IPS-20b (cell line): ENCODE results near the gene SDR42E2.

Source experiments
- H3K27ac ChIP-seq: one replicate; pipeline ENCODE4 v1.5.1; 2013; ENCODE audit warnings: low read length
- H3K27me3 ChIP-seq: 2 replicates; pipeline ENCODE4 v1.6.1; 2013; ENCODE audit warnings: mild to moderate bottlenecking, low read length, inconsistent platforms; ENCODE audit not compliant: insufficient read depth
- H3K36me3 ChIP-seq: 2 replicates; pipeline ENCODE4 v1.6.1; 2013; ENCODE audit warnings: low read depth, mild to moderate bottlenecking, inconsistent platforms, low read length, moderate library complexity; ENCODE audit not compliant: insufficient read depth
- H3K4me1 ChIP-seq: 2 replicates; pipeline ENCODE4 v1.6.1; 2013; ENCODE audit warnings: mild to moderate bottlenecking, control low read depth, inconsistent platforms, low read length, moderate library complexity; ENCODE audit not compliant: insufficient read depth
- H3K4me3 ChIP-seq: 2 replicates; pipeline ENCODE4 v1.5.1; 2013; ENCODE audit warnings: mild to moderate bottlenecking, low read length, inconsistent platforms
- H3K9ac ChIP-seq: 2 replicates; pipeline ENCODE4 v1.6.1; 2013; ENCODE audit warnings: low read depth, mild to moderate bottlenecking, inconsistent platforms, low read length, moderate library complexity
- H3K9me3 ChIP-seq: 2 replicates; pipeline ENCODE4 v1.6.1; 2013; ENCODE audit warnings: mild to moderate bottlenecking, low read depth, low read length, inconsistent platforms; ENCODE audit not compliant: insufficient read depth

Gene SDR42E2

GRCh38 chr16:22219389-22220068 lies 57.2 kb downstream of the SDR42E2 start:
- no peaks in the 10 kb centered on the region for H3K4me1 ChIP-seq
- no peaks in the 10 kb centered on the region for H3K36me3 ChIP-seq
- H3K9me3 ChIP-seq = no peaks in the 10 kb centered on the region
- no peak overlapping the region for H3K9ac ChIP-seq
- no peaks in the 10 kb centered on the region for H3K27me3 ChIP-seq
- H3K27ac ChIP-seq = no peak overlapping the region
- no peak overlapping the region for H3K4me3 ChIP-seq

- no peak overlapping the region for H3K27ac ChIP-seq
- no peaks in the 10 kb centered on the region for H3K9me3 ChIP-seq
- H3K4me3 ChIP-seq = no peak overlapping the region
- H3K27me3 ChIP-seq = no peaks in the 10 kb centered on the region
- no peaks in the 10 kb centered on the region for H3K36me3 ChIP-seq
- H3K4me1 ChIP-seq = no peaks in the 10 kb centered on the region
- H3K9ac ChIP-seq = no peak overlapping the region
Measured at GRCh38 chr16:22220069-22220440, 57.7 kb downstream of the SDR42E2 start.

- Histone ChIP-seq H3K27ac (no peak overlapping the region), H3K36me3 (no peaks in the 10 kb centered on the region), H3K4me3 (no peak overlapping the region), H3K9ac (no peak overlapping the region), H3K9me3 (no peaks in the 10 kb centered on the region), H3K4me1 (peaks cover 3% of the 10 kb centered on the region; the same call in 1 of the 2 replicates), H3K27me3 (no peaks in the 10 kb centered on the region)
Measured at GRCh38 chr16:22220714-22221113, 58.4 kb downstream of the SDR42E2 start.

GRCh38 chr16:22222006-22222405 lies 59.7 kb downstream of the SDR42E2 start:
- H3K27ac ChIP-seq = no peak overlapping the region
- no peak overlapping the region for H3K9ac ChIP-seq
- H3K9me3 ChIP-seq = no peaks in the 10 kb centered on the region
- no peaks in the 10 kb centered on the region for H3K27me3 ChIP-seq
- H3K36me3 ChIP-seq = 0 out of 2 replicates have a peak, but pooled peaks cover 3% of the 10 kb centered on the region
- H3K4me1 ChIP-seq = peaks cover 6% of the 10 kb centered on the region; the same call in 1 of the 2 replicates
- no peak overlapping the region for H3K4me3 ChIP-seq

- H3K9me3 ChIP-seq = no peaks in the 10 kb centered on the region
- no peak overlapping the region for H3K9ac ChIP-seq
- 0 out of 2 replicates have a peak, but pooled peaks cover 3% of the 10 kb centered on the region for H3K36me3 ChIP-seq
- H3K27ac ChIP-seq = no peak overlapping the region
- no peaks in the 10 kb centered on the region for H3K27me3 ChIP-seq
- H3K4me1 ChIP-seq = peaks cover 6% of the 10 kb centered on the region; the same call in 1 of the 2 replicates
- H3K4me3 ChIP-seq = no peak overlapping the region
Measured at GRCh38 chr16:22222998-22223397, 60.7 kb downstream of the SDR42E2 start.

- H3K4me3 ChIP-seq = peak overlapping the region; percentile 28; the same call in 1 of the 2 replicates
- peak overlapping the region; percentile 32; the same call in 1 of the 2 replicates for H3K9ac ChIP-seq
- H3K9me3 ChIP-seq = no peaks in the 10 kb centered on the region
- H3K4me1 ChIP-seq = peaks cover 6% of the 10 kb centered on the region; the same call in 1 of the 2 replicates
- no peaks in the 10 kb centered on the region for H3K27me3 ChIP-seq
- H3K27ac ChIP-seq = no peak overlapping the region
- H3K36me3 ChIP-seq = peaks cover 10% of the 10 kb centered on the region
Measured at GRCh38 chr16:22225060-22225459, 62.8 kb downstream of the SDR42E2 start.

GRCh38 chr16:22229889-22230288 lies 67.6 kb downstream of the SDR42E2 start:
- peaks cover 14% of the 10 kb centered on the region for H3K36me3 ChIP-seq
- H3K27ac ChIP-seq = no peak overlapping the region
- no peak overlapping the region for H3K4me3 ChIP-seq
- no peak overlapping the region for H3K9ac ChIP-seq
- H3K9me3 ChIP-seq = no peaks in the 10 kb centered on the region
- no peaks in the 10 kb centered on the region for H3K27me3 ChIP-seq
- H3K4me1 ChIP-seq = peaks cover 6% of the 10 kb centered on the region; the same call in 1 of the 2 replicates

GRCh38 chr16:22232277-22233036 lies 70.2 kb downstream of the SDR42E2 start:
- H3K36me3 ChIP-seq = peaks cover 10% of the 10 kb centered on the region
- H3K27me3 ChIP-seq = no peaks in the 10 kb centered on the region
- no peak overlapping the region for H3K4me3 ChIP-seq
- no peak overlapping the region for H3K9ac ChIP-seq
- no peaks in the 10 kb centered on the region for H3K9me3 ChIP-seq
- H3K27ac ChIP-seq = no peak overlapping the region
- H3K4me1 ChIP-seq = no peaks in the 10 kb centered on the region

GRCh38 chr16:22233037-22233372 lies 70.7 kb downstream of the SDR42E2 start:
- Histone ChIP-seq H3K4me1 (no peaks in the 10 kb centered on the region), H3K27ac (no peak overlapping the region), H3K36me3 (peaks cover 13% of the 10 kb centered on the region), H3K4me3 (no peak overlapping the region), H3K9ac (no peak overlapping the region), H3K9me3 (no peaks in the 10 kb centered on the region), H3K27me3 (no peaks in the 10 kb centered on the region)

GRCh38 chr16:22235839-22236745 lies 73.8 kb downstream of the SDR42E2 start:
- no peaks in the 10 kb centered on the region for H3K9me3 ChIP-seq
- H3K27me3 ChIP-seq = no peaks in the 10 kb centered on the region
- H3K9ac ChIP-seq = no peak overlapping the region
- H3K27ac ChIP-seq = no peak overlapping the region
- H3K36me3 ChIP-seq = peaks cover 6% of the 10 kb centered on the region; the same call in 1 of the 2 replicates
- no peak overlapping the region for H3K4me3 ChIP-seq
- H3K4me1 ChIP-seq = no peaks in the 10 kb centered on the region

- Histone ChIP-seq H3K9ac (no peak overlapping the region), H3K4me3 (no peak overlapping the region), H3K9me3 (no peaks in the 10 kb centered on the region), H3K4me1 (no peaks in the 10 kb centered on the region), H3K27ac (no peak overlapping the region), H3K36me3 (peaks cover 6% of the 10 kb centered on the region; the same call in 1 of the 2 replicates), H3K27me3 (no peaks in the 10 kb centered on the region)
Measured at GRCh38 chr16:22239131-22239805, 77.0 kb downstream of the SDR42E2 start.
